ENCODE results near the gene CXCL8. TPM values are rescaled to one million over a fixed set of nuclear protein-coding genes. Genes with fewer than 3 reads are reported as not detected.

The CXCL8 gene
- total and polyA plus RNA-seq, 9 of the 15 experiments (the other 6 are each of a cell fraction or from before 2014, with no cell fraction given), result 1.6 to 7.7 (median 3.3) TPM

DNA sequence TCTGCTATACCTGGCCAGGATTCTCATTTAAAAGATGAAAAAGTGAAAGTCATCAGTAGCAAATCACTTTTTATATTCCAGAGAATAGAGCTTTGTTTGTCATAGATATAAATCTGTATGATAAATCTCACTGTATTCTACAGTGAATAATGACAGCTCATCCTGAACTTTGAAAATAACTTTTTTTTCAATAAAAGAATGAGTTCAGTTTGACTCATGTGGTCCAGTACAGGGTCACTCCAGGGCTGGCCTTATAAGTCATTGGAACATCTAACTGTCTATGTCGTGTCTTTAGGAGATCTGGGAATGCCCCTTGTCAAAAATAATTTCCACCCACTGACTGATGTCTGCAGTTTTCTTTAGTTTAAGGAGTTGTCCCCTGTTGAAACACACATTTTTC is 18.5 kb upstream of the CXCL8 start (continued):
- TF ChIP-seq, protein P1, sequence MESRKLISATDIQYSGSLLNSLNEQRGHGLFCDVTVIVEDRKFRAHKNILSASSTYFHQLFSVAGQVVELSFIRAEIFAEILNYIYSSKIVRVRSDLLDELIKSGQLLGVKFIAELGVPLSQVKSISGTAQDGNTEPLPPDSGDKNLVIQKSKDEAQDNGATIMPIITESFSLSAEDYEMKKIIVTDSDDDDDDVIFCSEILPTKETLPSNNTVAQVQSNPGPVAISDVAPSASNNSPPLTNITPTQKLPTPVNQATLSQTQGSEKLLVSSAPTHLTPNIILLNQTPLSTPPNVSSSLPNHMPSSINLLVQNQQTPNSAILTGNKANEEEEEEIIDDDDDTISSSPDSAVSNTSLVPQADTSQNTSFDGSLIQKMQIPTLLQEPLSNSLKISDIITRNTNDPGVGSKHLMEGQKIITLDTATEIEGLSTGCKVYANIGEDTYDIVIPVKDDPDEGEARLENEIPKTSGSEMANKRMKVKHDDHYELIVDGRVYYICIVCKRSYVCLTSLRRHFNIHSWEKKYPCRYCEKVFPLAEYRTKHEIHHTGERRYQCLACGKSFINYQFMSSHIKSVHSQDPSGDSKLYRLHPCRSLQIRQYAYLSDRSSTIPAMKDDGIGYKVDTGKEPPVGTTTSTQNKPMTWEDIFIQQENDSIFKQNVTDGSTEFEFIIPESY (CRISPR knock-in tag; IDR thresholded peaks at IDR 0.05), result no peak
- TF ChIP-seq, protein P2, sequence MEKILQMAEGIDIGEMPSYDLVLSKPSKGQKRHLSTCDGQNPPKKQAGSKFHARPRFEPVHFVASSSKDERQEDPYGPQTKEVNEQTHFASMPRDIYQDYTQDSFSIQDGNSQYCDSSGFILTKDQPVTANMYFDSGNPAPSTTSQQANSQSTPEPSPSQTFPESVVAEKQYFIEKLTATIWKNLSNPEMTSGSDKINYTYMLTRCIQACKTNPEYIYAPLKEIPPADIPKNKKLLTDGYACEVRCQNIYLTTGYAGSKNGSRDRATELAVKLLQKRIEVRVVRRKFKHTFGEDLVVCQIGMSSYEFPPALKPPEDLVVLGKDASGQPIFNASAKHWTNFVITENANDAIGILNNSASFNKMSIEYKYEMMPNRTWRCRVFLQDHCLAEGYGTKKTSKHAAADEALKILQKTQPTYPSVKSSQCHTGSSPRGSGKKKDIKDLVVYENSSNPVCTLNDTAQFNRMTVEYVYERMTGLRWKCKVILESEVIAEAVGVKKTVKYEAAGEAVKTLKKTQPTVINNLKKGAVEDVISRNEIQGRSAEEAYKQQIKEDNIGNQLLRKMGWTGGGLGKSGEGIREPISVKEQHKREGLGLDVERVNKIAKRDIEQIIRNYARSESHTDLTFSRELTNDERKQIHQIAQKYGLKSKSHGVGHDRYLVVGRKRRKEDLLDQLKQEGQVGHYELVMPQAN (IDR thresholded peaks at IDR 0.05; ENCODE audit: borderline replicate concordance), result no peak
- TF ChIP-seq STAT5A (IDR thresholded peaks at IDR 0.05; ENCODE audit: borderline replicate concordance, low read length), result no peak
- no peak for TF ChIP-seq FOXK2 (conservative IDR thresholded peaks at IDR 0.05 in 1 of 2, IDR thresholded peaks at IDR 0.05 in 1 of 2; ENCODE audit: low read depth in 2 of 2)
- TF ChIP-seq ZNF586 (CRISPR knock-in tag; conservative IDR thresholded peaks at IDR 0.05), result no peak
- TF ChIP-seq ZNF584 (CRISPR knock-in tag; IDR thresholded peaks at IDR 0.05; ENCODE audit: low read depth), result no peak
- no peak for TF ChIP-seq SNIP1 (IDR thresholded peaks at IDR 0.05; ENCODE audit: low read depth)
- no peak for TF ChIP-seq FOXJ2 (tag; IDR thresholded peaks at IDR 0.05)
- no peak for TF ChIP-seq ZNF668 (CRISPR knock-in tag; IDR thresholded peaks at IDR 0.05)
